Hippocampal formation (tissue), 2 donors: Measurements from ENCODE around the gene RRM1.
"Not testable (repeated sequence)": the region's sequence is repeated elsewhere in the genome, so short reads cannot be mapped to it uniquely, and the experiment has no call there.

Source experiments
- DNase-seq, 2 donors: peaks; one replicate each; lab custom pipeline; 2025; lab: John Stamatoyannopoulos, UW

RRM1 gene

DNA sequence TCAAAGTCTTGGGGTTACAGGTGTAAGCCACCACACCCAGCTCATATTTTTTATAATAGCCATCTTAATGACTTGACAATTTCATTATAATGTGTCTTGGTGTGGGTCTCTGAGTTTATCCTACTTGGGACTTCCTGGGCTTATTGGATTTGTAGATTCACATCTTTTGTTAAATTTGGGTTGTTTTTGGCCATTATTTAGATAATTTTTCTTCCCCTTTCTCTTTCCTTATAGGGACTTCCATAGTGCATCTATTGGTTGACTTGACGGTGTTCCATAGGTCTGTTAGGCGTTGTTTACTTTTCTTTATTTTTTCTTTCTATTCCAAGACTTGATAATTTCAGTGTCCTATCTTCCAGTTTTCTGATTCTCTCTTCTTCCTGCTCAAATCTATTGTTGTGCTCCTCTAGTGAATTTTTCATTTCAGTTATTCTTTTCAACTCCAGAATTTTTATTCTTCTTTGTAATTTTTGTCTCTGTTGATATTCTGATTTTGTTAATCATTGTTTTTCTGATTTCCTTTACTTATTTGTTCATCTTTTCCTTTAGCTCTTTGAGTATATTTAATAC is 45.6 kb downstream of the RRM1 start:
- no peak for DNase-seq

DNA sequence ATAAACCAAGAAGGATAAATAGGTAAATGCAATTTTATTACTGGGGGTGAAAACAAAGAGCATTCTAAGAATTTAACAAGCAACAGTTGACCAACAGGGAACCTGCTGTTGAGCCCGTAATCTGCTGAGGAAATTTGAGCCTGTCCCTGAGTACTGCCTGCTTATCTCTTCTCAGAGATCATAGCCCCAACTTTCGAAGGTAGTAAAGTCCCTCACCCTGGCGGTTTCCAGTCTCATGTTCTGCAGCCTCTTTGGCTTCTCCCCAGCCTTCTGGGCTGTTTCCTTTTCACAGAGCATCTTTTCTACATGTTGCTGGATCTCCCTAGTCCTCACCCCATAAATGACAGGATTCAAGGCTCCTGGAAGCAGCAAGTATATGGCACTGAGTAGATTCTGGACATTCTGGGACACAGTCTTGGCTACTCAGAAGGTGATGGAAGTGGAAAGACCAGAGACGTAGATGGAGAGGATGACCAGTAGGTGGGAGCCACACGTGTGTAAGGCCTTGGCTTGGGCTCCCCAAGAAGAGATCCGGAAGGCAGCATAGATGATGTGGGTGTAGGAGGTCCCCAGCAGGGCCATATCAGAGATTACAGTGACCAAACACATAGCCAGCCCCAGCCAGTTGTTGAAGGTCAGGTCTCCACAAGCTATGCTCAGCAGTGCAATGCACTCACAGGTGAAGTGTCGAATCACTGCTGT is 51.6 kb downstream of the RRM1 start:
- DNase-seq: no peak

DNA sequence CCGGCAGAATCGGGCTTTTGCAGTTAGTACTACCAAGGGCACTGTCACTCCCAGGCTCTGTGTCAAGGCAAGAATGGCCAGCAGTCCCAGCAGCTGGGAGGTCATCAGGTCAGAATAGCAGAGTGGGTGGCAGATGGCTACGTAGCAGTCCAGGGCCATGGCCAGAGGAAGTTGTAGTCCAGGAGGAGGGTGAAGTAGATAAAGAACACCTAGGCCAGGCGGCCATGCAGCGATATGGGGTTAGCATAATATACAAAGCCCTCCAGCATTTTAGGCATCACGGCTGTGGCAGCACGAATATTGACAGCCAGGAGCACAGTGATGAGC is 52.1 kb downstream of the RRM1 start:
- no peak for DNase-seq

GRCh38 chr11:4154503-4154902 is 59.9 kb downstream of the RRM1 start:
- DNase-seq: no peak

DNA sequence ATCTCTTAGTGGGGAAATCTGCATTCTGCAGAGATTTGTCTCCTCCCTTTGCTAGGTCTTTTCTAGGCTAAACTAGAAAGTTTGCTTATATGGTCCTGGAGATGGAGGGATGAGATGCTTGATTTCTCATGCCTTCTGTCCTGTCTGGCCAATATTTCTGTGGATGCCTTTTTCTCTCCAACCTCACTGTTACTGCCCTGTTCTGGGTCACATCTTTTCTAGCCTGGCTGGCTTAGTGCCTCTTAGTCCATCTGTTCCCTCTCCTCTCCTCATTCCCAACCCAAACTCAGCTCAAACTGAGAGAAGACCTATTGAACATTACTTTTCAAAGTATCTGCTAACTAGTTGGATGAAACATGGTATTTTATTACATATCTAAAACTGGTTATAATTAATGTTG is 62.0 kb downstream of the RRM1 start:
- no peak for DNase-seq

GRCh38 chr11:4158818-4159217 is 64.2 kb downstream of the RRM1 start:
- DNase-seq: not testable (repeated sequence)

- no peak for DNase-seq
These were observed 66.7 kb downstream of the RRM1 start for GRCh38 chr11:4161305-4161704.

DNA sequence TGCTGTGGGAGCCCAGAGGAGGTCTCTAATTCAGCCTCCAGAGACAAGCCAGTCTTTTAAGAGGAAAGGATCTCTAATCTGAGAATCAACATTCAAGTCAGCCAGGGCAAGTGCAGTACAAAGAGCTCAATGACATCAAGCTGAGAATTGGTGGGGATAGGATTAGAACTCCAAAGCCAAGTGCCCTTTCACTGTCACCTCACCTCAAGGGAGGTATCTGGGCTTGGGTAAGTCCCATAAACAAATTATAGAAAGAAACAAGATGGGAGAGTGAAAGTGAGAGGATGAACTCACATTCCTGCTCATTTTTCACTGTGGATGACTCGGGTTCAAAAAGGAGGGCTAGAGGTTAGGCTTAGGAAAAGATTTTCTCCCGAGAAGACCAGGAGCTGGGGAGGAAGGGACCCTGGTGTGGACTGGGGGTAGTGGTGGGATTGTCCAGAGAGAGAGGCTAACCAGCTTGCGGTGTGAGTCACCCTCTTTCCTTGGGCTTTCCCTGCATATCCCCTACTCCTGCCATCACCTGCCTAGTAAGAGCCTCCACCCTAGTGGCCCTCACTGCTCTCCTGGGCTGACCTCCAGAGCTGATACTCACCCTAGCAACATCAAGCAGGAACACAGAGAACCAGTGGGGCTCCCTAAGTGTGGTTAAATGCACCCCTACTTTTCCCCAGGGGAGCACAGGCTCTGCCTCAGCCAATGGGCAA is 70.4 kb downstream of the RRM1 start:
- DNase-seq: no peak

- DNase-seq: no peak
These were observed 72.7 kb downstream of the RRM1 start for GRCh38 chr11:4167292-4167691.

DNA sequence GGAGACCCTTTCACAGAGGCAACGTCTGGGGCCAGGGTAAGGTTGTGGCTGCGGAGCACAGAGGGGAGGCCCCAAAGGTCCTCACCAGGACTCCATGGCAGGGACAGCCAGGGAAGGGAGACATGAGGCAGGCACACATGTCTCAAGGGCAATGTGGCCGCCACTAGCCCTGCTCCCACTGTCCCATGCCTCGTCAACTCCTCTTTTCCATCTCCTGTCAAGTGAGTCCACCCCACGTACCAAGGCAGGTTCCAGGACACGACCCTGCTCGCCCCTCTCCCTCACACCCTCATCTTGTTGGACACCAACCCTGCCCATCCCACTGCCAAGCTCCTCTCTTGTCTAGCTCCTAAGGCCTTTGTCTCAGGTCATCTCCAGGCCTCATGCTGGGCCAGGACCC is 73.2 kb downstream of the RRM1 start:
- DNase-seq: no peak

GRCh38 chr11:4175620-4176350 is 81.2 kb downstream of the RRM1 start:
- not testable (repeated sequence) for DNase-seq

GRCh38 chr11:4178813-4179662 is 84.4 kb downstream of the RRM1 start:
- no peak for DNase-seq

- DNase-seq: no peak
These were observed 86.0 kb downstream of the RRM1 start for GRCh38 chr11:4180441-4181183.

GRCh38 chr11:4181782-4182721 is 87.5 kb downstream of the RRM1 start:
- DNase-seq: peak; percentile 1 to 30

DNA sequence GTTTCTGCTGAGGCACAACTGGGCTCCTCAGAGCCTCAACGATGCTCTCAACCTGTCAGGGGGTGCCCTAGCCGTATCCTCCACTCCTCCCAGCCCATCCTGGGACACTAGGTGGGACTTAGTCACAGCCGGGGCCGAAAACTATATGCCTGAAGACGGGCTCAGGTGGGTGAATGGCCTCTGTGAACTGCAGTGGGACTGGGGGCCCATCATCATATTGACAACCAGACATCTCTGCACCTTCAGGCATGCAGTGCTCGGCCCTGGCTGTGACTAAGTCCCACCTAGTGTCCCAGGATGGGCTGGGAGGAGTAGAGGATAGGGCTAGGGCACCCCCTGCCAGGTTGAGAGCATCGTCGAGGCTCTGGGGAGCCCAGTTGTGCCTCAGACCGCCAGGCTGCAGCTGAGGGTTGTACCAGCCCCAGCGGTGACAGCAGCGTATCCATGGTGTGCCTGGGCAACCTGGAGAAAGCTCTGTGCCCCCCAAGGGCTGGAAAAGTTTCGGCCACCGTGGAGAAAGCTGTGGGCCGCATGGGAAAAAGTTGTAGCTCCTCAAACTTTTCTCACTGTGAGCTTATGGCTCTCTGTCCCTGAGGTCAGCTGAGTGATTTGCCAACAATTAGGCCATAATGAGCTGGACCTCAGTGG is 88.9 kb downstream of the RRM1 start:
- no peak for DNase-seq

DNA sequence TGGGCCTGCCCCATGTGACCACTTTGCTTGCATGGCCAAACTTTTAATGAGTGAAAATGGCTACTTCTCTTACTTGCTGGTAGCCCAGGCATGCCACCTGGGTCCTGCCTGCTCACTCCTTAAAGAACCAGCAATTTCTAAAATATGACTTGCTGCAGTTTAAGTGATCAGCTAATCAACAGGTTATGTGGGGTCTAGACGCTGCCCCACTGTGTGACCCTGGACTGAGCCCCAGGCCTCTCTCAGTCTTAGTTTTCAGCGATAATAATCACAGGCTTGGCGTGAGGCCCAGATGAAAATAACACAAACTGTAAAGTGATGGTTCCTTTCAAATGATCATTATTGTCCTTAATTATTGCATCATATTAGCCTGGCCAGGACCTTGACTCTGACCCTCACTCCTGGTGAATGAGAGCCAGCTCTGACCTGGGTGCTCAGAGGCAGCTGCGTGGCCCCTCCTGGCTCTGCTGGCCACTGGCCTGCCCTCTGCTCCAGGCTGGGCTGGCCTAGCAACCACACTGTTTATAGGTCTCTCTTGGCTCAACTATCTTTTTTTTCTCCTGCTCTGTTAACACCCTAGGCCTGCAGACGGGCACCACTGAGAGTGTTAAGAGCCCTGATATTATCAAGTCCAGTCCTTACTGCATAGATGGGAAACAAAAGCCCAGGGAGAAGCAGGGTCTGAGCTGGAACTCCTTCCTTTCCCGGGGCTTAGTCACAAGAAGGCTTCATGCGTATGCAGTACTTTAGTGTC is 89.7 kb downstream of the RRM1 start:
- DNase-seq: no peak

GRCh38 chr11:4185561-4185960 is 91.0 kb downstream of the RRM1 start:
- no peak for DNase-seq

- no peak for DNase-seq
These were observed 92.0 kb downstream of the RRM1 start for GRCh38 chr11:4186464-4187054.
